ENCODE results near the gene HOXA2.
A peak's percentile ranks its signal among the peaks of the same experiment; 100 is the strongest.

Gene HOXA2

DNA sequence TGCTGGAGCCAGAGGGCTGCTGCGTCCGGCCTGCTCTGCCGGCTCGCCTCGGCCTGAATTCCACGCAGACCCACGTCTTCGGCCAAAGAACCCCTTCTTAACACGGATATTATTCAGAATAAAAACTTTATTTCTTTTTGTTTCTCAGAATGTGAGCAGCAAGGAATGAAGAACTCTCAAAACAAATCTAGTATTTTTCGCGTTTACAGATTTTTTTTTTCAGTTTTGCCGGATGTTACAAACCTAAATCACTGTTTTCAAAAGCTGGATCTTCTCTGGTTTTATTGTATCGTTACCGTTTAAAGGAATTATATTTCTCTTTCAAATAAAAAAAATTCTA, 4.4 kb upstream of the HOXA2 start:
- H3K9me3 ChIP-seq (replicated peaks; ENCODE audit: low read length): no peaks in the 10 kb centered on the region
- peaks cover 28% of the 10 kb centered on the region for H3K4me1 ChIP-seq (ENCODE audit: control insufficient read depth, insufficient read depth, low read length)
- peak overlapping the region; percentile 84 for H3K9ac ChIP-seq (ENCODE audit: low read depth, low read length)
- H3K27me3 ChIP-seq (ENCODE audit: control insufficient read depth, insufficient read depth, low read length): no peaks in the 10 kb centered on the region
- H3K36me3 ChIP-seq (ENCODE audit: insufficient read depth, low read length): peaks cover 9% of the 10 kb centered on the region
- peak overlapping the region; percentile 73 for H3K4me3 ChIP-seq (ENCODE audit: low read length)
- peak overlapping the region; percentile 99 for H3K4me2 ChIP-seq (ENCODE audit: low read length)

GRCh38 chr7:27106181-27106900, 3.9 kb upstream of the HOXA2 start:
- Histone ChIP-seq H3K4me1 (ENCODE audit: control insufficient read depth, insufficient read depth, low read length) (peaks cover 23% of the 10 kb centered on the region), H3K36me3 (ENCODE audit: insufficient read depth, low read length) (peaks cover 15% of the 10 kb centered on the region), H3K9ac (ENCODE audit: low read depth, low read length) (peak overlapping the region; percentile 84), H3K9me3 (replicated peaks; ENCODE audit: low read length) (no peaks in the 10 kb centered on the region), H3K27me3 (ENCODE audit: control insufficient read depth, insufficient read depth, low read length) (no peaks in the 10 kb centered on the region), H3K4me3 (ENCODE audit: low read length) (peak overlapping the region; percentile 73), H3K4me2 (ENCODE audit: low read length) (peak overlapping the region; percentile 99)

GRCh38 chr7:27105301-27106031, 3.0 kb upstream of the HOXA2 start:
- no peaks in the 10 kb centered on the region for H3K27me3 ChIP-seq (ENCODE audit: control insufficient read depth, insufficient read depth, low read length)
- no peak overlapping the region for H3K9ac ChIP-seq (ENCODE audit: low read depth, low read length)
- H3K4me3 ChIP-seq (ENCODE audit: low read length): no peak overlapping the region

GRCh38 chr7:27104341-27105058, 2.0 kb upstream of the HOXA2 start:
- Histone ChIP-seq H3K4me3 (ENCODE audit: low read length) (no peak overlapping the region), H3K36me3 (ENCODE audit: insufficient read depth, low read length) (peaks cover 22% of the 10 kb centered on the region), H3K4me2 (ENCODE audit: low read length) (no peak overlapping the region), H3K9me3 (replicated peaks; ENCODE audit: low read length) (no peaks in the 10 kb centered on the region), H3K9ac (ENCODE audit: low read depth, low read length) (no peak overlapping the region), H3K27me3 (ENCODE audit: control insufficient read depth, insufficient read depth, low read length) (no peaks in the 10 kb centered on the region), H3K4me1 (ENCODE audit: control insufficient read depth, insufficient read depth, low read length) (peaks cover 14% of the 10 kb centered on the region)

More at GRCh38 chr7:27105301-27106031, 3.0 kb upstream of the HOXA2 start:
- Histone ChIP-seq H3K4me1 (ENCODE audit: control insufficient read depth, insufficient read depth, low read length) (peaks cover 14% of the 10 kb centered on the region), H3K4me2 (ENCODE audit: low read length) (no peak overlapping the region), H3K9me3 (replicated peaks; ENCODE audit: low read length) (no peaks in the 10 kb centered on the region), H3K36me3 (ENCODE audit: insufficient read depth, low read length) (peaks cover 22% of the 10 kb centered on the region)

- H3K4me3 ChIP-seq (ENCODE audit: low read length): no peak overlapping the region
- no peak overlapping the region for H3K9ac ChIP-seq (ENCODE audit: low read depth, low read length)
- no peak overlapping the region for H3K4me2 ChIP-seq (ENCODE audit: low read length)
- H3K4me1 ChIP-seq (ENCODE audit: control insufficient read depth, insufficient read depth, low read length): peaks cover 14% of the 10 kb centered on the region
- no peaks in the 10 kb centered on the region for H3K27me3 ChIP-seq (ENCODE audit: control insufficient read depth, insufficient read depth, low read length)
- H3K36me3 ChIP-seq (ENCODE audit: insufficient read depth, low read length): peaks cover 31% of the 10 kb centered on the region
- H3K9me3 ChIP-seq (replicated peaks; ENCODE audit: low read length): no peaks in the 10 kb centered on the region
Measured at GRCh38 chr7:27103489-27104226, 1.2 kb upstream of the HOXA2 start.

DNA sequence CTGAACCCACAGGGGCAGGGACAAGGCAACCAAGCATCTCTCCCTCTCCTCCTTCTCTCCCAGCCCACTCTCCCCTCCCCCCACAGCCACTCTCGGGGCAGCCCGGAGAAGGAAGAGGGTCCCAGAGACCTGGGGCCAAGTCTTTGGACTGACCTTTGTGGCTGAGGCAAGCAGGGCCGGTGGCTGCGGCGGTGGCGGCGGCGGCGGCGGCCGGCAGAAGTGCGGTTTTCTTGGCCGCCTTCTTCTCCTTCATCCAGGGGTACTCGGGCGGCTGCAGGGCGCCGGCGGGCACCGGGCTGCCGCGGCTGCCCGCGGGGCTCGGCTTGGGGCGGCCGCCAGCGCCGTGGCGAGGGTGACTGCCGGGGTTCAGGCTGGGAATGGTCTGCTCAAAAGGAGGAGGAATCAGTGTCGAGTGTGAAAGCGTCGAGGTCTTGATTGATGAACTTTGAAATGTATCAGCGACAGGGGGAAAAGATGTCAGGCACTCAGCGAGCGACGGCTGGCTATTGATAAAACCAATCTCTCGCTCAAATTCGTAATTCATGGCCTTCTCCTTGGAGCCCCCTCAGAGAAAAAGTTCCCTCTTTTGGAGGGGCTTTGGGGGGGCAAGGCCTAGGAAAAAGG, 414 bp downstream of the HOXA2 start:
- Histone ChIP-seq H3K4me2 (ENCODE audit: low read length) (no peak overlapping the region), H3K4me1 (ENCODE audit: control insufficient read depth, insufficient read depth, low read length) (peaks cover 25% of the 10 kb centered on the region), H3K9me3 (replicated peaks; ENCODE audit: low read length) (no peaks in the 10 kb centered on the region), H3K36me3 (ENCODE audit: insufficient read depth, low read length) (peaks cover 32% of the 10 kb centered on the region), H3K4me3 (ENCODE audit: low read length) (no peak overlapping the region), H3K27me3 (ENCODE audit: control insufficient read depth, insufficient read depth, low read length) (no peaks in the 10 kb centered on the region), H3K9ac (ENCODE audit: low read depth, low read length) (no peak overlapping the region)

DNA sequence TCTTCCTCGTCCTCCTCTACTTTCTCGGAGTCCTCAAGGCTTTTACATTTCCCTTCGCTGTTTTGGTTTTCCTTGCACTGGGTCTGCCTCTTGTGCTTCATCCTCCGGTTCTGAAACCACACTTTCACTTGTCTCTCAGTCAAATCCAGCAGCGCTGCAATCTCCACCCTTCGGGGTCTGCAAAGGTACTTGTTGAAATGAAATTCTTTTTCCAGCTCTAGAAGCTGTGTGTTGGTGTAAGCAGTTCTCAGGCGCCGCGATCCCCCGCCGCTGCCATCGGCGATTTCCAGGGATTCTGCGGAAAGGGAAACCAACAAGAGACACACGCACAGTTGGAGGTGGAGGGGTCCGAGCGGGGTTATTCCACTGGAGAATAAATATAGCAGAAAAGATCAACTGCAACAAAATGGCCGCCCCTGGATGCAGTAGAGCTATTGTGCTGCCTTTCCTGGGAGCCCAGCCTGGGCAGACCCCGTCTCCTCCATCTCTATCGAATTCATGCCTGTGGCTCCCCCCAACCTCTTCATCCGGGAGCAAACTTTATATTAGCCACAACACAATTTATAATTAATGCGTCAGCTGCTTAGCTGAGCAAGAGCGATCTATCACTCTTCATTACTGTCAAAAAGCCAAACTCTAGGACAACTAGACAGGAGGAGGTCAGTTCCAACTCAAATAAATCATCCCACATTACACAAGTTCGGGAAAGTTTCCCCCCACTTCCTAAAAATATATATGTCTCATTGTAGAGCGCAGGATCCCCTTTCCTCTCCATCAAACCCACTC, 1.1 kb downstream of the HOXA2 start:
- peaks cover 20% of the 10 kb centered on the region for H3K4me1 ChIP-seq (ENCODE audit: control insufficient read depth, insufficient read depth, low read length)
- H3K4me3 ChIP-seq (ENCODE audit: low read length): no peak overlapping the region
- no peak overlapping the region for H3K9ac ChIP-seq (ENCODE audit: low read depth, low read length)
- no peak overlapping the region for H3K4me2 ChIP-seq (ENCODE audit: low read length)
- H3K9me3 ChIP-seq (replicated peaks; ENCODE audit: low read length): no peaks in the 10 kb centered on the region
- peaks cover 32% of the 10 kb centered on the region for H3K36me3 ChIP-seq (ENCODE audit: insufficient read depth, low read length)
- no peaks in the 10 kb centered on the region for H3K27me3 ChIP-seq (ENCODE audit: control insufficient read depth, insufficient read depth, low read length)

GRCh38 chr7:27100694-27101170, 1.8 kb downstream of the HOXA2 start:
- Histone ChIP-seq H3K36me3 (ENCODE audit: insufficient read depth, low read length) (peaks cover 32% of the 10 kb centered on the region), H3K4me1 (ENCODE audit: control insufficient read depth, insufficient read depth, low read length) (peaks cover 15% of the 10 kb centered on the region), H3K27me3 (ENCODE audit: control insufficient read depth, insufficient read depth, low read length) (no peaks in the 10 kb centered on the region), H3K4me2 (ENCODE audit: low read length) (no peak overlapping the region), H3K4me3 (ENCODE audit: low read length) (no peak overlapping the region), H3K9ac (ENCODE audit: low read depth, low read length) (no peak overlapping the region), H3K9me3 (replicated peaks; ENCODE audit: low read length) (no peaks in the 10 kb centered on the region)

GRCh38 chr7:27099453-27100370, 2.8 kb downstream of the HOXA2 start:
- no peaks in the 10 kb centered on the region for H3K9me3 ChIP-seq (replicated peaks; ENCODE audit: low read length)
- no peak overlapping the region for H3K4me3 ChIP-seq (ENCODE audit: low read length)
- peaks cover 32% of the 10 kb centered on the region for H3K36me3 ChIP-seq (ENCODE audit: insufficient read depth, low read length)
- no peak overlapping the region for H3K9ac ChIP-seq (ENCODE audit: low read depth, low read length)
- H3K27me3 ChIP-seq (ENCODE audit: control insufficient read depth, insufficient read depth, low read length): no peaks in the 10 kb centered on the region
- H3K4me2 ChIP-seq (ENCODE audit: low read length): no peak overlapping the region
- peaks cover 25% of the 10 kb centered on the region for H3K4me1 ChIP-seq (ENCODE audit: control insufficient read depth, insufficient read depth, low read length)
